Left renal pelvis (tissue), 4 donors: ENCODE data around the gene GLYATL1. TPM values are rescaled to one million over a fixed set of nuclear protein-coding genes. Genes with fewer than 3 reads are reported as not detected.

ENCODE experiments used
- DNase-seq, 4 donors: peaks; one replicate each; pipeline ENCODE4 v3.0.0-alpha.2; 2013; ENCODE audit warnings: low read depth in 4 of 4, low spot score in 3 of 4
- polyA plus RNA-seq, 4 donors: library from polyadenylated mRNA; unstranded; fragments of 120-200 nt; gene quantifications; one replicate each; pipeline ENCODE4 v1.2.1, GENCODE V29; 2013; ENCODE audit not compliant: insufficient read length in 4 of 4

The GLYATL1 gene
- polyA plus RNA-seq, 4 donors = 3.4 to 183 (median 141) TPM

DNA sequence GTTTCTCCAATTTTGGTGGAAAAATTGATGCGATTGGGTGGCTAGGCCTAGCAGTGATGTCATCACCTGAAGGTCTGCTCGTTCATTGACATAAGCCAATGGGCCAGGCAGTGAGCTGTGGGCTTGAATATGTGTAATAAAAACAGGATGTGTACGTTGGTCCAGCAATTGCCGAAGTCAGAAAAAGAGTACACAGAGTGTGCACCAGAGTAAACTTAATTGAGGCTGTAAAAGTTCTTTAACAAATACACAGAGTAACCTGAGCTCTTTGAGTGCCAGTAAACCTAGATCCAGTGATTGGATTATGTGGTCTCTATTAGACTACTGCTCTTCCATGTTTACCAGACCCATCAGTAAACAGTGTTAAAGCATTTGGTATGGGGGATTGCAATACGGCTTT lies 13.0 kb upstream of the GLYATL1 start:
- no peak for DNase-seq

- no peak for DNase-seq
Observed at GRCh38 chr11:58926695-58927094, 12.6 kb upstream of the GLYATL1 start.

GRCh38 chr11:58927393-58928106 lies 11.7 kb upstream of the GLYATL1 start:
- DNase-seq = peak in 2 of 4 donors; percentile 73

GRCh38 chr11:58928107-58928499 lies 11.2 kb upstream of the GLYATL1 start:
- no peak for DNase-seq

DNA sequence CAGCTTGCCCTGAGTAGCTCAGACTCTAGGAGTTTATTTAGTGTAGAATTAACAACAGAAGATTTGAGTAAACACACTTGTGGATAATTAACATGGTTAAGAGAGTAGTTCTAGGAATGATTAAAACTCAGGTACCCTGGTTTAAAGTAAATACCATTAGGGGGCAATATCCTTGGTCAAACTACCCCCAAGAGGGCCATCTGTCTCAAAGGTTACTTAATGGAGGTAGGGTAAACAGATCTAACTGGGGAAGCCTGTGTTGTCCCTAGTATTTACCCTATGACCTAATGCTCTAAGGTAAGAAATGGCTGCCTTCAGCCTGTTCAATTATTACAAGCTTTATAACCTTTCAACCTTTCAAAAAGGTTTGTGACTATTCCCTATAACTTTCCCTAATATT lies 10.6 kb upstream of the GLYATL1 start:
- no peak for DNase-seq

DNA sequence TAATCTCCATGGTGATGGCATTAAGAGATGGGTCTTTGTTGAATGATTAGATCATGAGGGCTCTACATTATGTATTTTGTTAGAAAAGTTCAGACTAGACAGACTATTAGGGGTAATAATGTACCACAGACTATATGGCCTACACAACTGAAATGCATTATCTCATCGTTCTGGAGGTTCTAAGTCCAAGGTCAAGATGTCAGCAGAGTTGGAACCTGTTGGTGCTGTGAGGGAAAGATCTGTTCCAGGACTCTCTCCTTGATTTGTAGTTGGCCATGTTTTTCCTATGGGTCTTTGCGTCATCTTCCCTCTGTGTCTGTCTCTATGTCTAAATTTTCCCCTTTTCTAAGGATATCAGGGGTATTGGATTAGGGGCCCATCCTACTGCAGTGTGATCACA lies 8.4 kb upstream of the GLYATL1 start:
- DNase-seq = no peak

DNA sequence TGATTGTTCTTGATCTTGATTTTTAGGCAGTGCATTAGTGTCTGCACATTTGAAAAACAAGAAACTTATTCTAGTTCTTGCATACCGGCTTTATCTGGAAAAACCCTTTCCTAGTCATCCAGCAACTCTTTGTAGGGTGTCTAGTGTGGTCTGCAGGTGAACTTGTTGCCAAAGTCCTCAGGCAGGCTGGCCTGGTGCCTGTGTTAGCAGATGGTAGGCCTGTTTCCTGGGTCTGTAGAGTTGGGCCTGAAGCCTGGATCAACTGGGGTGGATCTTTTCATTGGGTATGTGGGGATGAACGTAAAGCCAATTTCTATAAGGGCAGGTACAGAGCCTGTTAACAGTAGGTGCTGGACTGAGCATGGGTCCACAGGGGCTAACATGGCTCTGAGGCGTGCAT lies 5.6 kb upstream of the GLYATL1 start:
- no peak for DNase-seq

DNA sequence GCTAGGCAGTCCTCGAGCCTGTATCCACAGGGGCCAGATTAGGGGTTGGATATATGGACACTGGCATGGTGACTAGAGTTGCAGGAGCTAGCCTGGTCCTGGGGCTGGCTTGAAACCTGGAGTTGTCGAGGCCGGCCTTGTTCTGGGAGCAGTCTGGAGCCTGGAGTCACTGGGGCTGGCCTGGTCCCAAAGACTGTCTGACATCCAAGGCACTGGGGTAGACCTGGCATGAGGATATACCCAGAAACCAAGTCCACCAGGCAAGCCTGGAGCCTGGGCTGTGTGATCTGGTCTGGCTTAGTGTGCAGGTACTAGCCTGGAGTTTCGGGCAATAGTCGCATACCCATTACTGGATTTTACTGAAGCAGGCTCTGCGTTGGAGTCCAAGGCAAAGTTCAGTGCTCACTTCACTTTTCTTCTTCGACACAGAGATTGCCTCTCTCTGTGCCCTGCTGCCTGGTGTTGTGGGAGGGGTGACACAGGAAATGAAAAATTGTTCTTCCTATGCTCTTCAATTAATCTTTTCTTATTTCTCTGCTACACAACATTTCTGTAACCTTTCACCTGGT lies 4.3 kb upstream of the GLYATL1 start:
- no peak for DNase-seq

GRCh38 chr11:58938398-58938797 lies 890 bp upstream of the GLYATL1 start:
- DNase-seq = no peak

- DNase-seq = no peak
Observed at GRCh38 chr11:58940028-58940427, 740 bp downstream of the GLYATL1 start.

DNA sequence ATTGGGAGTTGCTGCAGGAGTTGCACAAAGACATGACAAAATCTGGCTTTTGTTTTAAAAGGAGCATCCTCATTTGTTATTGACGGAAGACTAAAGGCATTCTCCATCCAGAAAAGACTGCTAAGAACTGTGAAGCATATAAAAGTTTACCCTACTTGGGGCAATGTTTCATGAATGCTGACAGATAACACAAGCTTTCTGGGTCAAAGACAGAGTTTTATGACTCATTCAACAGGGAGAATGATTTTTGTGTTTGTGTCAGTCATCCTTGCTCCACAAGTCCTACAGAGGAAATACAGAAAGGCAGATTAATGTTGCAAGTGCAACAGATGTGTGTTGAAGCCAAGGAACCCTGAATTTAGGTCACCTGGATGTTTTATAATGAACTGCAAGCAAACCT lies 2.5 kb downstream of the GLYATL1 start:
- no peak for DNase-seq

DNA sequence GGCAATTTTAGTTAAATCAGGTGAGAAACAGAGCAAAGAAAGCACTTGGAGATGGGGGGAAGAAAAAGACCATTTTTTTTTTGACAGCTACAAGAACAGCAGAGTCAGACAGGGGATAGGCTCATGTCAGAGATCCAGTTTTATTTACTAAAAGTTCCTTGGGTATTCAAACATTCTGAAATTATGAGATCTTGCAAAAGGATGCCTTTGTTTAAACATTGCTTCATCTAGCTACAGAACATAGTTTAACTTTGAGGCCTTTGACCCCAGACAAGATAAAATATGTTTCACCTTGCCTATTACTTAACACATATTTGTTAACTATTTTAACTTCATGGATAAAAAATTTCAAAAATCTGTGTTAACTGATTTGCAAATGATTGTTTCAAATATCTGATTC lies 6.4 kb downstream of the GLYATL1 start:
- DNase-seq = no peak

DNA sequence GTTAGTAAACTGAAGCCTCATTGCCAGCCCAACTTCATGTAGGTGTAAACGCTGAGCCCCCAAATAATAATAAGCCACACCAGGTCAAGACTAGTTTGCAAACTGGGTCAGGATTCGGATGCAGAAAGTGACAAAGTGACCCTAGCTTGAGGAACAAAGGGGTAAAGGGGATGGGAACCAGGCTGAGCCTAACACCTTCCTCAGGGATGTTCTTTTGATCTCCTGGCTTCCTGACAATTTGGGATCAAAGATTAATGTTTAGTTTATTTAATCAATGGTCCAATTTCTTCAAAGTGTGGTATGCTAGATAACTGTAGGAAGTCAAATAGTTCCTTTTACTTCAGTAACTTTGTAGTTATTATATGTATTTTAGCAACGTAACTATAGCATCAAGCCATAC lies 9.9 kb downstream of the GLYATL1 start:
- no peak for DNase-seq

DNA sequence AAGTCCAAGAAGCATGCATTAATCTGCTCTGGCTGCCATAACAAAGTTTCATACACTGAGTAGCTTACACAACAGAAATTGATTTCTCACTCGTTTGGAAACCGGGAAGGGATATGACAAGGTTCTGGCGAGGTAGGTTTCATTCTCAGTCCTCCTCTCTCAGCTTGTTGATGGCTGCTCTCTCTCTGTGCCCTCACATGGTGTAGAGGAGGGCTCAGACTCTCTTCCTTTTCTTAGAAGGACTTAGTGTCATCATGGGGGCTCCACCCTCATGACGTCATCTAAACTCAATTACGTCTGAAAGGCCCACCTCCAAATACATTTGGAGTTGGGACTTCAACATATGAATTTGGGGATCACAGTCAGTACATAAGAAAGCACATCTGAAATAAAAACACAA lies 18.6 kb downstream of the GLYATL1 start:
- no peak for DNase-seq

GRCh38 chr11:58958500-58958899 lies 19.2 kb downstream of the GLYATL1 start:
- no peak for DNase-seq

DNA sequence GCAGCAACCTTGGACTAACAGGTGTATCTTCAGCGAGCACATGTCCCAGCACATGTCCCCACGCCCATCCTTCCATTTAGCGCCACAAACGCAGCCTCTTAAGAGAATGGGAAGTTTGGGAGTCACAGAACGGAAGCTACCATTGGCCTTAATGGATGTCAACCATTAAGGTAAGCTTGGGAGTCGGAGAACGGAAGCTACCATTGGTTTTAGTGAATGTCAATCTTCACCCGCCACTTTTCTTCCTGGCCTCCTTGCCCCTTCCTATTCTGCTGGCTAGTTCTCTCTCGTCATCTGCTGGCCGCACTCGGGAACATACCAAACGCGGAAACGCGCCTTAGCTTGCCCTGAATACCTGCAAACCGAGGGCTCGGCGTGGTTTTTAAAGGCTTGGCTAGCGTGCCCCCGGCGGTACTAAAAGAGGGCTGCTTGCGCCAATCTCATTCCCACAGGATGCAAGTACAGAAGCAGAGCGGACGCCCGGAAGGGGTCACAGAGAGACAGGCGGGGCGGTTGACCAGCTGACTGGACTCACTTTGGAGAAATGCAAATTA lies 24.3 kb downstream of the GLYATL1 start:
- no peak for DNase-seq

DNA sequence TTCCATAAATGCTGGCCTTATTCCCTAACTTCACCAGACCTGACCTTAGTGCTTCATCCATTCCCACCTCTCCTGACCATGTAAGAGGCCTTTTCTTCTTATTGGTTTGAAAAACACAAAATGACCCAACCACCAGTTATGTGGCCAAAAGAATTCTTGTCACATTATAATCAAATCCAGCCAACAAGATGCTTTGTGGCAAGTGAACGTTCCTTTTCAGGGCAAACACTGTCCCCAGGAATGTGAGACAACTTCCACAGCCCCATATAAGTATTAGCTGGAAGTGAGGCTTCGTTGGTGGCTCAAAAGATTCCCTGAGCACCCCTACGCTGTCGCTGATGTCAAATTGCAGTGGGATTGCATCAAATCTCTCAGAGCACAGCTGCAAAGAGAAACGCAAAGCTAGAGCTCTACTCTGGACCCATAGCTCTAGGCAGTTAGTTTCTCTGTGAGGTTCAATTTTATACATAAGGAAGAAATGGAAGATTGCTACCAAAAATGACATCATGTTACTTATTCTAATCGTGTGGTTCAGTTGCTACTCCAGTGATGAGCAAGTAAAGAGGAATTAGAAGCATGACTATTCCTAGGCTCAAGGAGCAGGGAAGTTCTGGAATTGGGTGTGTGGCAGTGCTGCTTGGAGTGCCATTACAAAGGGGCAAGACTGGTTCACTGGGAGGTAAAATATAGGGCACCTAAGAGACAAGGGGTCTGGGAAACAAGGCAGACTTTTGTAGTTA lies 26.1 kb downstream of the GLYATL1 start:
- no peak for DNase-seq

DNA sequence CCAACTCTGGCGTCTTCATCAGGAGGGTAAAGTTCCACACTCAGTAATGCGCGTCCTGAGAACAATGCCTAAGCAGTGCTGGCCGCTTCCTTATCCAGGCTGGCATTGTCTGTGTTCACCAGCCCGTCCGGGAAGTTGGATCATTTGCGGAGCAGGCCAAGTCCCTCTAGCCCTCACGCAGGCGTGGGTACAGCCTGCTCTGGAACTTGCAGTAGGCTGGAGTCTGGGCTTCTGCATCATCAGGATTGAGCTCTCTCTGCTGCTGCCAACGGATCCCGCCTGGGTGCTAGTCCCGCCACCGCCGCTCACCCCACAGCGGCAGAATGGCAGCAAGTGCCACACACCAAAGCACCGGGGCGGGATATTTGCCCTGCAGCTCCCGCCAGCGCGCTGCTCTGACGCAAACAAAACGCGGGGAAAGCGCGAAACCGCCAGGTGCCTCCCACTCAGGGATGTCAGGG lies 29.0 kb downstream of the GLYATL1 start:
- DNase-seq = peak in 1 of 4 donors; percentile 8

DNA sequence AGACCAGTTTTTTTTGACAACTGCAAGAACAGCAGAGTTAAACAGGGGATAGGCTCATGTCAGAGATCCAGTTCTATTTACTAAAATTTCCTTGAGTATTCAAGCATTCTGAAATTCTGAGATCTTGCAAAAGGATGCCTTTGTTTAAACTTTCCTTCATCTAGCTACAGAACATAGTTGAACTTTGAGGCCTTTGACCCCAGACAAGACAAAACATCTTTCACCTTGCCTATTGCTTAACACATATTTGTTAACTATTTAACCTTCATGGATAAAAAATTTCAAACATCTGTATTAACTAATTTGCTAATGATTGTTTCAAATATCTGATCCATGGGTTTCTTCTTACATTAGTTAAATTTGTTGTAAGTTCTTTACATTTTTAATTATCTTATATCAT lies 38.2 kb downstream of the GLYATL1 start:
- DNase-seq = no peak

DNA sequence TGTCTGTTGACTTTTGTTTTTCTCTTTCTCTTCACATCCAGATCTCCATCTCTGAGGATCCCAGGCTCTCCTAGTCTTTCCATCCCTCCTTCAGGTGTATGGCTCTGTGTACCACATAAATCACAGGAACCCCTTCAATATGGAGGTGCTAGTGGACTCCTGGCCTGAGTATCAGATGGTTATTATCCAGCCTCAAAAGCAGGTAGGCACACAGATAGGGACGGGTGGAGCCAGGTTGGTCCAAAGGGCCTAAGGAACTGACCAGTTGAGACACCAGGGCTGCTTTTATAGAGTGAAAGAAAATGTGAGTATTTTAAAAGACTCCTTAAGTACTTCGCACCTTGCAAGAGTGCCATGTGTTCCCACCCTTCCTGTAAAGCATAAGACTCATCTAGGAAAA lies 39.9 kb downstream of the GLYATL1 start:
- DNase-seq = no peak

GRCh38 chr11:58980159-58980843 lies 41.0 kb downstream of the GLYATL1 start:
- no peak for DNase-seq
